Islet precursor cell (in vitro differentiated cells): ENCODE measurements around the gene CDCA3.

Source experiments
- DNase-seq: peaks from one replicate; pipeline ENCODE4 v3.0.0-alpha.2; 2018

Gene CDCA3

GRCh38 chr12:6852651-6853354 lies 1.7 kb upstream of the CDCA3 start:
- peak; percentile 89 for DNase-seq

- DNase-seq: peak; percentile 100
These were observed 1.0 kb upstream of the CDCA3 start, which contains the start of gene USP5 for GRCh38 chr12:6851921-6852650. Gene USP5 (plus strand): TSS chr12:6852150. CDS start chr12:6852180, 30 bp downstream.

GRCh38 chr12:6850796-6851152 lies 312 bp downstream of the CDCA3 start:
- DNase-seq: no peak

- DNase-seq: no peak
These were observed 1.0 kb downstream of the CDCA3 start for GRCh38 chr12:6849976-6850560.

GRCh38 chr12:6849427-6849826 lies 1.7 kb downstream of the CDCA3 start:
- no peak for DNase-seq

- no peak for DNase-seq
These were observed 3.4 kb downstream of the CDCA3 start for GRCh38 chr12:6847676-6848075.

GRCh38 chr12:6846316-6846869 lies 4.7 kb downstream of the CDCA3 start:
- no peak for DNase-seq

- DNase-seq: no peak
These were observed 5.7 kb downstream of the CDCA3 start for GRCh38 chr12:6845395-6845794.

GRCh38 chr12:6843118-6843902 lies 7.8 kb downstream of the CDCA3 start:
- DNase-seq: peak; percentile 81

GRCh38 chr12:6842075-6842474 lies 9.0 kb downstream of the CDCA3 start:
- DNase-seq: no peak

GRCh38 chr12:6840761-6841515 lies 10.1 kb downstream of the CDCA3 start, which contains the start of gene GNB3:
Gene GNB3 (plus strand): TSS chr12:6840925. CDS start chr12:6841288, 363 bp downstream.
- DNase-seq: no peak

GRCh38 chr12:6840330-6840729 lies 10.8 kb downstream of the CDCA3 start:
- no peak for DNase-seq

- no peak for DNase-seq
These were observed 11.4 kb downstream of the CDCA3 start for GRCh38 chr12:6839482-6840201.

GRCh38 chr12:6838854-6839253 lies 12.2 kb downstream of the CDCA3 start:
- no peak for DNase-seq

- no peak for DNase-seq
These were observed 13.6 kb downstream of the CDCA3 start for GRCh38 chr12:6837370-6838060.

- no peak for DNase-seq
These were observed 14.2 kb downstream of the CDCA3 start for GRCh38 chr12:6836851-6837250.

- DNase-seq: no peak
These were observed 16.2 kb downstream of the CDCA3 start for GRCh38 chr12:6834873-6835272.

GRCh38 chr12:6834254-6834653 lies 16.8 kb downstream of the CDCA3 start:
- no peak for DNase-seq

- no peak for DNase-seq
These were observed 17.7 kb downstream of the CDCA3 start for GRCh38 chr12:6833189-6833890.

GRCh38 chr12:6832125-6832524 lies 19.0 kb downstream of the CDCA3 start:
- DNase-seq: no peak
